Glutamatergic neuron (in vitro differentiated cells): ENCODE results near the gene SMAD2. TPM values are rescaled to one million over a fixed set of nuclear protein-coding genes. Genes with fewer than 3 reads are reported as not detected.
"Not testable (repeated sequence)": the region's sequence is repeated elsewhere in the genome, so short reads cannot be mapped to it uniquely, and the experiment has no call there.

Experiments
- DNase-seq: peaks from one replicate; pipeline ENCODE4 v3.0.0; 2022
- H3K27ac Mint-ChIP-seq: one replicate; pipeline ENCODE4 v1.8.0; 2020; ENCODE audit warnings: mild to moderate bottlenecking, mixed read lengths, inconsistent platforms; ENCODE audit not compliant: unreplicated experiment
- H3K27me3 Mint-ChIP-seq: one replicate; pipeline ENCODE4 v1.8.0; 2020; ENCODE audit warnings: mild to moderate bottlenecking, moderate library complexity, mixed read lengths, inconsistent platforms; ENCODE audit not compliant: unreplicated experiment
- H3K36me3 Mint-ChIP-seq: one replicate; pipeline ENCODE4 v1.8.0; 2020; ENCODE audit warnings: mild to moderate bottlenecking, mixed read lengths, inconsistent platforms; ENCODE audit not compliant: unreplicated experiment
- H3K4me1 Mint-ChIP-seq: one replicate; pipeline ENCODE4 v1.8.0; 2020; ENCODE audit warnings: mild to moderate bottlenecking, low read depth, mixed read lengths, inconsistent platforms; ENCODE audit not compliant: unreplicated experiment
- H3K4me3 Mint-ChIP-seq: one replicate; pipeline ENCODE4 v1.8.0; 2020; ENCODE audit warnings: mild to moderate bottlenecking, mixed read lengths, inconsistent platforms; ENCODE audit not compliant: unreplicated experiment
- H3K9me3 Mint-ChIP-seq: one replicate; pipeline ENCODE4 v1.8.0; 2020; ENCODE audit warnings: mild to moderate bottlenecking, moderate library complexity, mixed read lengths, inconsistent platforms; ENCODE audit not compliant: unreplicated experiment
- total RNA-seq: library from RNA; stranded (reverse); fragmentation: NEBNext Ultra II Directional; extraction: Animal tissue kit (Norgen Biotek cat#: 25700); gene quantifications from one replicate; pipeline ENCODE4 v1.2.1, GENCODE V29; 2021; ENCODE audit not compliant: unreplicated experiment
- TF ChIP-seq, protein P1 (sequence below): fragments of 200-600 bp; sonication (generic); IDR thresholded peaks from one replicate; pipeline ENCODE4 v1.5.0; 2021; ENCODE audit not compliant: partially characterized antibody, unreplicated experiment

The SMAD2 gene
- total RNA-seq, 1 donor from 2014 or later: 134 TPM

DNA sequence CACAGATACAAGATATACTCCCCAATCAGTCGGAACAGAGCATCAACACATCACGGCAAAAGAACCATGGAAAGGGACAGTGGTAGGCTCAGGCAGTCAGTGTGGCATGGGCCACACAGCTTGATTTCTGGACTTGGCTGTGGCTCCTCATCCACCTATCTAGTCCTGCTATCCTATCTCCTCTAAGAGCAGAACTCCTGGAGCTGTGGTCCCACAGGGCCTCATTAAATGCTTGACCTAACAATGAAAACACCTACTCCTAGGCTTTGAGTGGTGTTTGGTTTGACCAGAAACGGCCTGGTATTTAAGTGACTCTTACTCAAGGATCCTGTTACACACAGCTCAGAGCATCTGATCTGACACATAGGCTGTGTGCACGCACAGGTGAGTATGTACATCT is 33.6 kb upstream of the SMAD2 start:
- Mint-ChIP-seq H3K36me3 (peaks cover 27% of the 10 kb centered on the region), H3K4me1 (no peaks in the 10 kb centered on the region), H3K4me3 (no peak overlapping the region), H3K27me3 (peaks cover 3% of the 10 kb centered on the region), H3K9me3 (peaks cover 13% of the 10 kb centered on the region), H3K27ac (no peak overlapping the region)
- no peak for DNase-seq
- TF ChIP-seq, protein P1, sequence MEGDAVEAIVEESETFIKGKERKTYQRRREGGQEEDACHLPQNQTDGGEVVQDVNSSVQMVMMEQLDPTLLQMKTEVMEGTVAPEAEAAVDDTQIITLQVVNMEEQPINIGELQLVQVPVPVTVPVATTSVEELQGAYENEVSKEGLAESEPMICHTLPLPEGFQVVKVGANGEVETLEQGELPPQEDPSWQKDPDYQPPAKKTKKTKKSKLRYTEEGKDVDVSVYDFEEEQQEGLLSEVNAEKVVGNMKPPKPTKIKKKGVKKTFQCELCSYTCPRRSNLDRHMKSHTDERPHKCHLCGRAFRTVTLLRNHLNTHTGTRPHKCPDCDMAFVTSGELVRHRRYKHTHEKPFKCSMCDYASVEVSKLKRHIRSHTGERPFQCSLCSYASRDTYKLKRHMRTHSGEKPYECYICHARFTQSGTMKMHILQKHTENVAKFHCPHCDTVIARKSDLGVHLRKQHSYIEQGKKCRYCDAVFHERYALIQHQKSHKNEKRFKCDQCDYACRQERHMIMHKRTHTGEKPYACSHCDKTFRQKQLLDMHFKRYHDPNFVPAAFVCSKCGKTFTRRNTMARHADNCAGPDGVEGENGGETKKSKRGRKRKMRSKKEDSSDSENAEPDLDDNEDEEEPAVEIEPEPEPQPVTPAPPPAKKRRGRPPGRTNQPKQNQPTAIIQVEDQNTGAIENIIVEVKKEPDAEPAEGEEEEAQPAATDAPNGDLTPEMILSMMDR: no peak

DNA sequence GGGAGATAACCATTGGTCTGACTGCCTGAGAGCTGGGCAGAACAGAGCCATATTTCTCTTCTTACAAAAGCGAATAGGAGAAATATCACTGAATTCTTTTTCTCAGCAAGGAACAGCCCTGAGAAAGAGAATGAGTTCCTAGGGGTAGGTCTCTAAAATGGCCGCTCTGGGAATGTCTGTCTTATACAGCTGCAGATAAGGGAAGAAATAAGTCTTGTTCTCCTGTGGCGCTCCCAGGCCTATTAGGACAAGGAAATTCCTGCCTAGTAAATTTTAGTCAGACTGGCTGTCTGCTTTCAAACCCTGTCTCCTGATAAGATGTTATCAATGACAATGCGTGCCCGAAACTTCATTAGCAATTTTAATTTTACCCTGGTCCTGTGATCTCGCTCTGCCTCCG is 30.5 kb upstream of the SMAD2 start:
- Mint-ChIP-seq H3K9me3 (peaks cover 11% of the 10 kb centered on the region), H3K36me3 (peaks cover 27% of the 10 kb centered on the region)
- not testable (repeated sequence) for H3K27me3 Mint-ChIP-seq, H3K27ac Mint-ChIP-seq, H3K4me3 Mint-ChIP-seq, DNase-seq, H3K4me1 Mint-ChIP-seq

DNA sequence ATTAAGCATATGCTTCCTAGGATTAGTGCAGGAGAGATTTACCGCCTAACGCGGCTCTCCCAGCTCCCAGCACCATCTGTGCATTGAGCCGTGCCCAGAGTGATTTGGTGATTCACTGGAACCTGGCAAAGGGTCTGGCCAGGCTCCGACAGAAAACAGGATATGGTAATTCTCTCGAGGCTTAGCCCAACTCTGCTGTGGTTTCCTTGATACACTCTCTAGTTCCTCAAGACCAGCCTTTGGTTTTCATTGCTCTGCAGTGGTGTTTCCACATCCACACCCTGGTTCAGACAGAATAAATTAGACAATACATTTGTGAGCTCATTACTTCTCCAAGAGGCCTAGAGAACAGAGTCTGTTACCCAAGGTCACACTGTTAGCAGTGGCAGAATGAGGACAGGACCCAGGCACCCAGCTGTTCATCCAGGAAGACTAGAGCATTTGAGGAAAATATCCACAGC is 23.0 kb upstream of the SMAD2 start:
- H3K27me3 Mint-ChIP-seq: no peaks in the 10 kb centered on the region
- peak overlapping the region; percentile 71 for H3K27ac Mint-ChIP-seq
- TF ChIP-seq, protein P1: no peak
- H3K4me3 Mint-ChIP-seq: no peak overlapping the region
- DNase-seq: peak; percentile 36
- peaks cover 3% of the 10 kb centered on the region for H3K9me3 Mint-ChIP-seq
- no peaks in the 10 kb centered on the region for H3K36me3 Mint-ChIP-seq
- peaks cover 6% of the 10 kb centered on the region for H3K4me1 Mint-ChIP-seq

DNA sequence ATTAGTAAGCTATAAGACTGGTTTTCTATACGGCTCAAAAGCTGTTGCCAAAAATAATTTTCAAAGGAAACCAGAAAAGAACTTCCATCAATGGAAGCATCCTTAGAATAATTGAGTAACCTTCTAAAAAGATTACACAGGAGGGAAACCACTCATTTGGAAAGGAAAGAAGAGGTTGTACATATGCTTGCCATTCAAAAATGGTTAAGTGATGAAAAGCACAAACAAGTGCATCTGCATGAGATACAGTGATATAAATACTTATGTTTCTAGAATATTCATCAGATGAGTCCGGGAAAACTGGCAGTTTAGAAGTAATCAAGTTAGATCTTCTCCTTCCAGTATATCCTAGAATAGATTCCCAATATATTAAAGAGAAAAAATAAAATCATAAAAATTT is 20.1 kb upstream of the SMAD2 start:
- Mint-ChIP-seq H3K9me3 (peaks cover 2% of the 10 kb centered on the region), H3K4me1 (peaks cover 6% of the 10 kb centered on the region), H3K27me3 (no peaks in the 10 kb centered on the region), H3K4me3 (no peak overlapping the region), H3K27ac (no peak overlapping the region), H3K36me3 (no peaks in the 10 kb centered on the region)
- no peak for DNase-seq
- TF ChIP-seq, protein P1: no peak

DNA sequence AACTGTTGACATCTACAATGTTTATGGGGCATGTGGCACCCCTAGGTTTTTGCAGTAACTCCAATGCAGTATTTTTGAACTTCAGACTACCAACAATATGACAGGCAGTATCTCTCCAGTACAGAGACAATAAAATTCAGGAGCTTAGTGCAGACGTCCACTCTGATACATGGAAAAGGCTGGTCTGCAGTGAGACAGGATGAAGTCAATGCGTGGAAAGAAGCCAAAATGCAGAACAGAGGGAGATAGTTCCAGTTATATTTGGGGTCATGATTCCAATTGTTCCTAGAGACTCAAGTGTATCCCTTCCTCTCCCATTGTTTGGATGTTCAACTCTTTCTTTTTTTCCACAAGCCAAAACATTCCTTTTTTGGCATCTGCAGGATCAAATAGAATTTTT is 18.7 kb upstream of the SMAD2 start:
- DNase-seq: no peak
- TF ChIP-seq, protein P1: no peak
- Mint-ChIP-seq H3K27me3 (no peaks in the 10 kb centered on the region), H3K9me3 (no peaks in the 10 kb centered on the region), H3K36me3 (peaks cover 4% of the 10 kb centered on the region), H3K4me1 (peaks cover 6% of the 10 kb centered on the region), H3K27ac (no peak overlapping the region), H3K4me3 (no peak overlapping the region)
